ENCODE measurements around the gene LRRN2. TPM values are rescaled to one million over a fixed set of nuclear protein-coding genes. Genes with fewer than 3 reads are reported as not detected.

Gene LRRN2
- polyA plus RNA-seq, 2 of the 4 experiments (the other 2 are of a cell fraction), result 3.6 to 6.6 TPM

GRCh38 chr1:204711947-204712701, 26.6 kb upstream of the LRRN2 start (continued):
- TF ChIP-seq MAX (IDR thresholded peaks at IDR 0.05) (no peak), PBX3 (IDR thresholded peaks at IDR 0.05) (no peak)

GRCh38 chr1:204711103-204711946, 25.8 kb upstream of the LRRN2 start:
- ChIA-PET CTCF (interaction anchor here (0.6 to 4.9 kb wide), 9 partner anchors 15 to 194 kb away, joined by 3 to 26 read pairs (median 4); no protein-coding TSS in a partner anchor), POLR2A (no interaction called here)
- TF ChIP-seq HES2 (IDR thresholded peaks at IDR 0.05), result no peak
- peak; percentile 72 for TF ChIP-seq ZFP36 (IDR thresholded peaks at IDR 0.05; ENCODE audit: borderline replicate concordance, partially characterized antibody)
- peak overlapping the region in 1 of 2 experiments; percentile 2; a peak in 1 of 6 replicates for H3K27ac ChIP-seq
- DNase-seq (ENCODE audit: low read depth in 1 of 2, low spot score in 1 of 2) (no peak), ATAC-seq (no peak; a peak in 2 of 6 replicates), FAIRE-seq (no peak)
- no peak overlapping the region for H3K4me3 ChIP-seq
- no peak overlapping the region for H3K4me2 ChIP-seq
- peaks cover 32% of the 10 kb centered on the region for H3K4me1 ChIP-seq
- 77% methylated on average over 16 of the region's 16 CpGs for WGBS (ENCODE audit: missing lambda C conversion rate)
- no peaks in the 10 kb centered on the region for H3K9me3 ChIP-seq

GRCh38 chr1:204709960-204710912, 24.7 kb upstream of the LRRN2 start:
- FAIRE-seq (no peak), DNase-seq (ENCODE audit: low read depth in 1 of 2, low spot score in 1 of 2) (no peak), ATAC-seq (no peak)
- ChIA-PET POLR2A (no interaction called here), CTCF (interaction anchor here (1.0 to 1.9 kb wide), 3 partner anchors 42 to 144 kb away, joined by 4 to 5 read pairs (median 4); no protein-coding TSS in a partner anchor)
- Histone ChIP-seq H3K9me3 (no peaks in the 10 kb centered on the region), H3K4me2 (no peak overlapping the region), H3K4me1 (peaks cover 32% of the 10 kb centered on the region), H3K4me3 (no peak overlapping the region), H3K27ac (peak overlapping the region in 1 of 2 experiments; percentile 51; a peak in 2 of 6 replicates)
- TF ChIP-seq CHD2 (IDR thresholded peaks at IDR 0.05; ENCODE audit: low read length, partially characterized antibody), result no peak
- 68% methylated on average over 11 of the region's 11 CpGs for WGBS (ENCODE audit: missing lambda C conversion rate)

- POLR2A ChIA-PET, result no interaction called here
- ATAC-seq, result no peak
- no peak for DNase-seq (ENCODE audit: low read depth in 1 of 2, low spot score in 1 of 2)
- peak overlapping the region; percentile 28 to 51; a peak in 3 of 6 replicates for H3K27ac ChIP-seq
- H3K4me2 ChIP-seq, result peak overlapping the region; percentile 56
- no peak for TF ChIP-seq ATOH8 (CRISPR knock-in tag; IDR thresholded peaks at IDR 0.05; ENCODE audit: low read depth)
- no peak for TF ChIP-seq POLR2AphosphoS2 (conservative IDR thresholded peaks at IDR 0.05; ENCODE audit: low read length)
- no peak for TF ChIP-seq EHMT2 (IDR thresholded peaks at IDR 0.05; ENCODE audit: low read depth)
- TF ChIP-seq HEYL (CRISPR knock-in tag; IDR thresholded peaks at IDR 0.05), result no peak
- FAIRE-seq, result no peak
- no peak overlapping the region for H3K4me3 ChIP-seq
- peaks cover 32% of the 10 kb centered on the region for H3K4me1 ChIP-seq
- H3K9me3 ChIP-seq, result no peaks in the 10 kb centered on the region
- 86% methylated on average over 3 of the region's 3 CpGs for WGBS (ENCODE audit: missing lambda C conversion rate)
- CTCF ChIA-PET, result interaction anchor here (0.5 to 1.5 kb wide), 6 partner anchors 13 to 1849 kb away, joined by 3 to 4 read pairs (median 3); no protein-coding TSS in a partner anchor
Observed at GRCh38 chr1:204709021-204709420, 23.5 kb upstream of the LRRN2 start.

All from A549 (cell line).